K562 (cell line): ENCODE results near the gene PDE4D. TPM values are rescaled to one million over a fixed set of nuclear protein-coding genes. Genes with fewer than 3 reads are reported as not detected.

Source experiments
- ATAC-seq: fragments of 200-7000 bp; cut with Tn5 transposase; 3 replicates; pipeline ENCODE4 v1.9.1; 2020; ENCODE audit warnings: moderate library complexity
- BruUV-seq: library from RNA; stranded (reverse); fragments of 400-500 nt; replicated peaks from 2 replicates; lab custom pipeline; 2021; lab: Mats Ljungman, UMichigan
- CTCF ChIA-PET: fragments of 300-600 bp; formaldehyde crosslinking; extraction: SDS; loops from one replicate; lab custom pipeline; 2021; ENCODE audit warnings: low intra/inter-chr PET ratio; lab: Yijun Ruan, JAX
- POLR2A ChIA-PET: fragments of 300-600, 350-650 bp; sonication (Branson Sonifier 250); formaldehyde crosslinking; extraction: SDS; loops from one replicate; lab custom pipeline; 2021; ENCODE audit warnings: antibody characterized with exemption, inconsistent platforms; lab: Yijun Ruan, JAX
- DNase-seq, 4 experiments: peaks; one replicate each; pipeline versions ENCODE4 v3.0.0 to v3.0.0-alpha.2; 2011 to 2018; ENCODE audit warnings: low spot score in 3 of 4, mixed read lengths in 3 of 4; ENCODE audit errors: extremely low read depth in 1 of 4
- FAIRE-seq: peaks from 2 replicates; lab custom pipeline; 2011; peaks lifted over from hg19 to GRCh38; lab: Jason Lieb, UNC
- H2AFZ ChIP-seq: 2 replicates; pipeline ENCODE4 v1.6.0; 2011; ENCODE audit warnings: low read depth, low read length, control low read depth, inconsistent platforms
- H3K27ac ChIP-seq: fragments of 200-600 bp; 3 replicates; pipeline ENCODE4 v1.8.0; 2011; ENCODE audit warnings: low read depth, mild to moderate bottlenecking, control low read depth, inconsistent platforms, low read length, moderate library complexity, mixed read lengths; ENCODE audit errors: extremely low read depth
- H3K27me3 ChIP-seq, 2 experiments: fragments of 300-600 bp in 1 of 2; 2 replicates in 1 of 2; 3 replicates in 1 of 2; pipeline versions ENCODE4 v1.6.0 to v1.8.0; 2011; ENCODE audit warnings: inconsistent platforms in 2 of 2, low read length in 2 of 2, mild to moderate bottlenecking in 1 of 2, mixed read lengths in 1 of 2, moderate library complexity in 1 of 2; ENCODE audit not compliant: control insufficient read depth in 2 of 2, insufficient read depth in 2 of 2
- H3K36me3 ChIP-seq: fragments of 300-600 bp; 3 replicates; pipeline ENCODE4 v1.8.0; 2011; ENCODE audit warnings: mild to moderate bottlenecking, low read length, inconsistent platforms; ENCODE audit not compliant: control insufficient read depth, insufficient read depth
- H3K4me1 ChIP-seq, 2 experiments: fragments of 200-600 bp in 1 of 2; replicated peaks in 1 of 2; 2 replicates in 1 of 2; 3 replicates in 1 of 2; pipeline versions ENCODE4 v1.5.1 to v1.8.0; 2011; ENCODE audit warnings: inconsistent platforms in 2 of 2, low read length in 2 of 2, mild to moderate bottlenecking in 1 of 2, mixed read lengths in 1 of 2, moderate library complexity in 1 of 2; ENCODE audit not compliant: control insufficient read depth in 2 of 2, insufficient read depth in 2 of 2
- H3K4me2 ChIP-seq: 2 replicates; pipeline ENCODE4 v1.6.1; 2011; ENCODE audit warnings: low read length, control low read depth, inconsistent platforms, mixed read lengths; ENCODE audit not compliant: insufficient read depth
- H3K4me3 ChIP-seq: fragments of 200-600 bp; sonication (generic), shearing (Covaris generic); 2 replicates; pipeline ENCODE4 v1.5.1; 2016; ENCODE audit warnings: control low read depth, inconsistent platforms
- H3K79me2 ChIP-seq: fragments of 200-600 bp; 3 replicates; pipeline ENCODE4 v1.8.0; 2011; ENCODE audit warnings: low read length, inconsistent platforms; ENCODE audit not compliant: control insufficient read depth, insufficient read depth
- H3K9ac ChIP-seq, 2 experiments: 2 replicates each; pipeline versions ENCODE4 v1.6.0 to v1.6.1; 2011; ENCODE audit warnings: low read depth in 2 of 2, low read length in 2 of 2, control low read depth in 1 of 2, inconsistent platforms in 1 of 2, mild to moderate bottlenecking in 1 of 2, mixed read lengths in 1 of 2; ENCODE audit not compliant: insufficient read depth in 1 of 2
- H3K9me1 ChIP-seq: one replicate; pipeline ENCODE4 v1.6.0; 2011; ENCODE audit warnings: inconsistent platforms, mild to moderate bottlenecking, low read length, moderate library complexity; ENCODE audit not compliant: control insufficient read depth, insufficient read depth
- H3K9me3 ChIP-seq: replicated peaks from 2 replicates; pipeline ENCODE4 v1.5.1; 2011; ENCODE audit warnings: low read depth, low read length, inconsistent platforms; ENCODE audit not compliant: control insufficient read depth, insufficient read depth
- H4K20me1 ChIP-seq: replicated peaks from 2 replicates; pipeline ENCODE4 v1.6.1; 2011; ENCODE audit warnings: low read length, inconsistent platforms, mixed read lengths; ENCODE audit not compliant: control insufficient read depth, insufficient read depth
- ATF7 ChIP-seq: fragments of 450-650 bp; IDR thresholded peaks from 2 replicates; pipeline ENCODE4 v1.7.1; 2014; ENCODE audit warnings: mild to moderate bottlenecking, moderate library complexity
- BRD9 ChIP-seq: fragments of 450-650 bp; IDR thresholded peaks from 2 replicates; pipeline ENCODE4 v1.6.1; 2018; ENCODE audit warnings: low read depth; ENCODE audit not compliant: partially characterized antibody
- FOXA1 ChIP-seq: fragments of 450-650 bp; IDR thresholded peaks from 2 replicates; pipeline ENCODE4 v1.6.1; 2016; ENCODE audit warnings: mild to moderate bottlenecking, borderline replicate concordance
- FOXA3 ChIP-seq, 2 experiments: fragments of 450-650 bp in 1 of 2; sonication (generic) in 1 of 2; formaldehyde crosslinking; IDR thresholded peaks in 1 of 2; conservative IDR thresholded peaks in 1 of 2; 2 replicates each; pipeline versions ENCODE4 v1.4.0 to v1.8.0; 2020 to 2022; ENCODE audit warnings: mild to moderate bottlenecking in 2 of 2, missing genetic modification reagents in 1 of 2
- IRF2 ChIP-seq: sonication (generic); formaldehyde crosslinking; IDR thresholded peaks from 2 replicates; pipeline ENCODE4 v1.8.1; 2022; ENCODE audit warnings: mild to moderate bottlenecking, missing genetic modification reagents
- SRSF1 ChIP-seq: fragments of 200-400 bp; formaldehyde crosslinking; IDR thresholded peaks from 2 replicates; pipeline ENCODE4 v1.6.1; 2017; ENCODE audit warnings: mild to moderate bottlenecking, low read depth, low read length, moderate library complexity
- TCF3 ChIP-seq: sonication (generic); formaldehyde crosslinking; IDR thresholded peaks from 2 replicates; pipeline ENCODE4 v1.4.0; 2020; ENCODE audit warnings: mild to moderate bottlenecking, missing genetic modification reagents
- ZBTB26 ChIP-seq: fragments of 450-650 bp; formaldehyde crosslinking; IDR thresholded peaks from 2 replicates; pipeline ENCODE4 v1.4.0; 2022; ENCODE audit warnings: missing genetic modification characterization
- ZNF512 ChIP-seq: IDR thresholded peaks from 2 replicates; pipeline ENCODE4 v1.6.1; 2016; ENCODE audit warnings: missing genetic modification characterization, missing compliant biosample characterization
- ZNF583 ChIP-seq: fragments of 250-450 bp; sonication (Bioruptor Pico); IDR thresholded peaks from 2 replicates; pipeline ENCODE4 v1.4.0; 2020
- ZNF584 ChIP-seq: fragments of 200-800 bp; sonication (Bioruptor generic); IDR thresholded peaks from 2 replicates; pipeline ENCODE4 v1.6.1; 2016; ENCODE audit warnings: low read depth, mild to moderate bottlenecking, missing genetic modification characterization, missing compliant biosample characterization
- ZNF699 ChIP-seq: fragments of 250-450 bp; sonication (Bioruptor Pico); IDR thresholded peaks from 2 replicates; pipeline ENCODE4 v1.8.0; 2021; ENCODE audit warnings: mild to moderate bottlenecking, moderate library complexity; ENCODE audit not compliant: insufficient replicate concordance
- WGBS: fragments of 100-300 bp; shearing (Covaris generic); methylation state at CpG from one replicate; pipeline ENCODE4 v1.1.6; 2016; ENCODE audit warnings: low coverage, mixed read lengths; ENCODE audit not compliant: insufficient coverage; ENCODE audit errors: missing lambda C conversion rate; 5-methylcytosine and 5-hydroxymethylcytosine counted together
- in situ Hi-C: fragments of 300-500 bp; cut with MboI; formaldehyde crosslinking; loops from 4 replicates; pipeline ENCODE4 v1.15.0; 2018; ENCODE audit warnings: inconsistent platforms, mixed read lengths
- intact Hi-C: fragments of 100-400 bp; cut with micrococcal nuclease; formaldehyde crosslinking; loops from 2 replicates; pipeline ENCODE4 v1.14.2; 2022
- polyA plus RNA-seq, 8 experiments: library from polyadenylated mRNA; depleted of rRNA in 4 of 8; stranded (reverse) in 5 of 8; unstranded in 3 of 8; fragments of >200 nt; fragmentation: Nextera tagmentation in 2 of 8; fragmentation: Illumina TruSeq in 1 of 8; extraction: Ambion mirVana in 2 of 8; extraction: Trizol in 1 of 8; gene quantifications; 2 replicates each; pipeline versions ENCODE4 v1.2.1 to v1.2.3, GENCODE V29; 2011 to 2014; ENCODE audit warnings: inconsistent platforms in 1 of 8, missing spikeins in 1 of 8
- total RNA-seq, 7 experiments: library from RNA; depleted of rRNA in 6 of 7; stranded (reverse); fragments of >200 nt in 6 of 7; fragmentation: Illumina TruSeq in 2 of 7; extraction: Trizol in 2 of 7; gene quantifications; 2 replicates each; pipeline versions ENCODE4 v1.2.1 to v1.2.3, GENCODE V29; 2011 to 2021; ENCODE audit warnings: low replicate concordance in 1 of 7

PDE4D gene
- total and polyA plus RNA-seq, 9 of the 15 experiments (the other 6 are each of a cell fraction or from before 2014, with no cell fraction given), result 0.04 to 0.46 (median 0.13) TPM

- Histone ChIP-seq H3K9me3 (no peaks in the 10 kb centered on the region), H3K4me1 (no peaks in the 10 kb centered on the region), H4K20me1 (no peaks in the 10 kb centered on the region), H3K27me3 (no peaks in the 10 kb centered on the region), H3K9ac (no peak overlapping the region), H3K4me3 (no peak overlapping the region), H3K27ac (no peak overlapping the region), H3K4me2 (no peak overlapping the region), H2AFZ (no peak overlapping the region), H3K79me2 (no peaks in the 10 kb centered on the region), H3K9me1 (no peaks in the 10 kb centered on the region), H3K36me3 (no peaks in the 10 kb centered on the region)
- in situ Hi-C loops, result loop anchor here (10.0 kb wide), 2 partner anchors 488 to 618 kb away; no protein-coding TSS in a partner anchor
- BruUV-seq, result no TSS peak
- DNase-seq (no peak), ATAC-seq (no peak), FAIRE-seq (no peak)
- ChIA-PET CTCF (no interaction called here), POLR2A (no interaction called here)
- no peak for TF ChIP-seq SRSF1
- no peak for TF ChIP-seq ATF7
- no peak for TF ChIP-seq FOXA3 (CRISPR knock-in tag; conservative IDR thresholded peaks at IDR 0.05 in 1 of 2, IDR thresholded peaks at IDR 0.05 in 1 of 2)
- TF ChIP-seq BRD9, result no peak
- no peak for TF ChIP-seq ZNF699 (CRISPR knock-in tag)
- no peak for TF ChIP-seq ZBTB26 (CRISPR knock-in tag)
- TF ChIP-seq IRF2, result no peak
- TF ChIP-seq FOXA1, result no peak
- no peak for TF ChIP-seq TCF3 (CRISPR knock-in tag)
- TF ChIP-seq ZNF583 (CRISPR knock-in tag), result no peak
- TF ChIP-seq ZNF512, result no peak
- TF ChIP-seq ZNF584, result no peak
- WGBS, result 0% methylated on average over 8 of the region's 8 CpGs
- intact Hi-C loops, result no loop called here
Measured at GRCh38 chr5:59186623-59187022, 706.9 kb downstream of the PDE4D start.
